ENCODE measurements around the gene HS1BP3. TPM values are rescaled to one million over a fixed set of nuclear protein-coding genes. Genes with fewer than 3 reads are reported as not detected.

The HS1BP3 gene
- total and polyA plus RNA-seq, 2 of the 13 experiments (the other 11 are each of a cell fraction or from before 2014, with no cell fraction given), result 15.2 to 22.0 TPM

- ATAC-seq, result no peak
- H3K9ac ChIP-seq (ENCODE audit: insufficient read depth, low read depth, low read length), result no peak overlapping the region
- DNase-seq (ENCODE audit: low spot score), result no peak
- H2AFZ ChIP-seq (ENCODE audit: low read length), result no peak overlapping the region
- H3K36me3 ChIP-seq (replicated peaks in 1 of 2; ENCODE audit: control insufficient read depth in 1 of 2, insufficient read depth in 2 of 2, low read length in 2 of 2), result no peaks in the 10 kb centered on the region
- peaks cover 22 to 55% of the 10 kb centered on the region in 2 experiments; a peak in 4 of 5 replicates for H3K27me3 ChIP-seq (ENCODE audit: control insufficient read depth in 1 of 2, insufficient read depth in 2 of 2, low read length in 2 of 2)
- H3K79me2 ChIP-seq (ENCODE audit: insufficient read depth, low read length), result no peaks in the 10 kb centered on the region
- WGBS (ENCODE audit: low lambda C conversion rate), result 34% methylated on average over 5 of the region's 5 CpGs
- no peak overlapping the region for H3K4me3 ChIP-seq (replicated peaks in 1 of 3; ENCODE audit: insufficient read depth in 1 of 3, low read depth in 2 of 3, low read length in 3 of 3)
- H4K20me1 ChIP-seq (ENCODE audit: insufficient read depth, low read length), result no peaks in the 10 kb centered on the region
- FAIRE-seq, result no peak
- TF ChIP-seq PREB (CRISPR knock-in tag; IDR thresholded peaks at IDR 0.05) (no peak), PHF8 (CRISPR knock-in tag; IDR thresholded peaks at IDR 0.05) (0 out of 2 replicates have a peak, but pooled peaks have one; percentile 10)
- ChIA-PET POLR2A (interaction anchor here (1.2 to 8.5 kb wide), 3 partner anchors 11 to 336 kb away, joined by 4 to 216 read pairs (median 23); partner anchors contain the start of gene HS1BP3), CTCF (ENCODE audit: low intra/inter-chr PET ratio, low total read pairs) (interaction anchor here (1.3 to 3.2 kb wide), 3 partner anchors 14 to 301 kb away, joined by 8 to 61 read pairs (median 28); no protein-coding TSS in a partner anchor)
- BruUV-seq (replicated peaks), result no TSS peak
- peaks cover 38% of the 10 kb centered on the region for H3K4me1 ChIP-seq (ENCODE audit: insufficient read depth, low read length)
- in situ Hi-C loops (cut with HindIII; ENCODE audit: extremely low pct_ligation_motif_present, low pct_unique_long_range_greater_than_20kb), result loop anchor here (10.0 to 25.0 kb wide), 2 partner anchors 300 to 502 kb away; no protein-coding TSS in a partner anchor
- no peak overlapping the region for H3K4me2 ChIP-seq (ENCODE audit: low read depth, low read length)
- H3K9me3 ChIP-seq (ENCODE audit: low read length), result no peaks in the 10 kb centered on the region
- intact Hi-C loops (cut with micrococcal nuclease; ENCODE audit: unreplicated experiment), result loop anchor here (5.0 to 10.0 kb wide), 2 partner anchors 505 to 652 kb away; no protein-coding TSS in a partner anchor
- no peak overlapping the region for H3K27ac ChIP-seq (ENCODE audit: extremely low read length, insufficient read depth, low read length)
Observed at GRCh38 chr2:20662308-20662937, 11.5 kb upstream of the HS1BP3 start.

GRCh38 chr2:20661421-20662307 is 10.8 kb upstream of the HS1BP3 start:
- H3K9me3 ChIP-seq (ENCODE audit: low read length), result no peaks in the 10 kb centered on the region
- peaks cover 25 to 63% of the 10 kb centered on the region in 2 experiments; a peak in 4 of 5 replicates for H3K27me3 ChIP-seq (ENCODE audit: control insufficient read depth in 1 of 2, insufficient read depth in 2 of 2, low read length in 2 of 2)
- no TSS peak for BruUV-seq (replicated peaks)
- DNase-seq (ENCODE audit: low spot score), result peak; percentile 78
- intact Hi-C loops (cut with micrococcal nuclease; ENCODE audit: unreplicated experiment) (loop anchor here (1.0 to 10.0 kb wide), 4 partner anchors 15 to 653 kb away; no protein-coding TSS in a partner anchor), in situ Hi-C loops (cut with HindIII; ENCODE audit: extremely low pct_ligation_motif_present, low pct_unique_long_range_greater_than_20kb) (loop anchor here (10.0 to 25.0 kb wide), 2 partner anchors 301 to 503 kb away; no protein-coding TSS in a partner anchor)
- no peaks in the 10 kb centered on the region for H3K79me2 ChIP-seq (ENCODE audit: insufficient read depth, low read length)
- H3K4me3 ChIP-seq (replicated peaks in 1 of 3; ENCODE audit: insufficient read depth in 1 of 3, low read depth in 2 of 3, low read length in 3 of 3), result peak overlapping the region in 1 of 3 experiments; percentile 15; a peak in 1 of 6 replicates
- ChIA-PET POLR2A (interaction anchor here (1.2 to 8.5 kb wide), 3 partner anchors 10 to 337 kb away, joined by 4 to 216 read pairs (median 23); partner anchors contain the start of gene HS1BP3), CTCF (ENCODE audit: low intra/inter-chr PET ratio, low total read pairs) (interaction anchor here (0.6 to 3.2 kb wide), 6 partner anchors 15 to 301 kb away, joined by 3 to 61 read pairs (median 6); no protein-coding TSS in a partner anchor)
- no peak overlapping the region for H2AFZ ChIP-seq (ENCODE audit: low read length)
- ATAC-seq, result peak; percentile 38
- H3K4me1 ChIP-seq (ENCODE audit: insufficient read depth, low read length), result peaks cover 38% of the 10 kb centered on the region
- WGBS (ENCODE audit: low lambda C conversion rate), result 15% methylated on average over 9 of the region's 11 CpGs
- no peaks in the 10 kb centered on the region for H4K20me1 ChIP-seq (ENCODE audit: insufficient read depth, low read length)
- no peak overlapping the region for H3K27ac ChIP-seq (ENCODE audit: extremely low read length, insufficient read depth, low read length)
- peak; percentile 94 for FAIRE-seq
- peak overlapping the region; percentile 41 for H3K4me2 ChIP-seq (ENCODE audit: low read depth, low read length)
- H3K9ac ChIP-seq (ENCODE audit: insufficient read depth, low read depth, low read length), result no peak overlapping the region
- no peaks in the 10 kb centered on the region for H3K36me3 ChIP-seq (replicated peaks in 1 of 2; ENCODE audit: control insufficient read depth in 1 of 2, insufficient read depth in 2 of 2, low read length in 2 of 2)
- TF ChIP-seq KLF11 (CRISPR knock-in tag; IDR thresholded peaks at IDR 0.05), result 0 out of 2 replicates have a peak, but pooled peaks have one; percentile 38
- TF ChIP-seq ADNP (CRISPR knock-in tag; IDR thresholded peaks at IDR 0.05), result peak; percentile 87
- TF ChIP-seq PLRG1 (conservative IDR thresholded peaks at IDR 0.05), result no peak
- peak; percentile 51; the same call in 1 of the 2 replicates for TF ChIP-seq MYC (CRISPR knock-in tag; IDR thresholded peaks at IDR 0.05; ENCODE audit: borderline replicate concordance)
- no peak for TF ChIP-seq ZBTB46 (CRISPR knock-in tag; IDR thresholded peaks at IDR 0.05; ENCODE audit: borderline replicate concordance)
- TF ChIP-seq ZNF280D (CRISPR knock-in tag; IDR thresholded peaks at IDR 0.05), result peak; percentile 71; the same call in 1 of the 2 replicates

Data from HepG2 (cell line).